Gastroesophageal sphincter (tissue), 3 donors: ENCODE results near the gene THBS1.

Experiments used
- POLR2AphosphoS5 ChIP-seq: sonication (generic); formaldehyde crosslinking; IDR thresholded peaks from one replicate; pipeline ENCODE4 v1.6.1; 2017; ENCODE audit warnings: antibody characterized with exemption
- TF ChIP-seq, protein P1 (sequence below), 4 experiments: fragments of 200-600 bp in 2 of 4; fragments of 450-650 bp in 2 of 4; sonication (generic) in 1 of 4; IDR thresholded peaks; one replicate each; pipeline ENCODE4 v1.5.1; 2017 to 2019; ENCODE audit warnings: antibody characterized with exemption in 4 of 4, mild to moderate bottlenecking in 2 of 4, moderate library complexity in 2 of 4

DNA sequence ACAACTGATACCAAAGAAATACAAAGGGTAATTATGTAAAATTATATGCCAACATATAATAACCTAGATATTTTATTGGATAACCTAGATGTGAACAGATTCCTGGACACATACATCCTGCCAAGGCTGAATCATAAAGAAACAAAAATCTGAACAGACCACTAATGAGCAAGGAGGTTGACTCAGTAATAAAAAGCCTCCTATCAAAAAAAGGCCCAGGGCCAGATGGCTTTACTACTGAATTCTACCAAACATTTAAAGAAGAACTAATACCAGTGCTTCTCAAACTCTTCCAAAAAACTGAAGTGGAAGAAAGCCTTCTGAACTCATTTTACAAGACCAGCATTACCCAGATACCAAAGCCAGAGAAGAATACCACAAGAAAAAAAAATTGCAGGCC is 32.4 kb downstream of the THBS1 start:
- TF ChIP-seq, protein P1, sequence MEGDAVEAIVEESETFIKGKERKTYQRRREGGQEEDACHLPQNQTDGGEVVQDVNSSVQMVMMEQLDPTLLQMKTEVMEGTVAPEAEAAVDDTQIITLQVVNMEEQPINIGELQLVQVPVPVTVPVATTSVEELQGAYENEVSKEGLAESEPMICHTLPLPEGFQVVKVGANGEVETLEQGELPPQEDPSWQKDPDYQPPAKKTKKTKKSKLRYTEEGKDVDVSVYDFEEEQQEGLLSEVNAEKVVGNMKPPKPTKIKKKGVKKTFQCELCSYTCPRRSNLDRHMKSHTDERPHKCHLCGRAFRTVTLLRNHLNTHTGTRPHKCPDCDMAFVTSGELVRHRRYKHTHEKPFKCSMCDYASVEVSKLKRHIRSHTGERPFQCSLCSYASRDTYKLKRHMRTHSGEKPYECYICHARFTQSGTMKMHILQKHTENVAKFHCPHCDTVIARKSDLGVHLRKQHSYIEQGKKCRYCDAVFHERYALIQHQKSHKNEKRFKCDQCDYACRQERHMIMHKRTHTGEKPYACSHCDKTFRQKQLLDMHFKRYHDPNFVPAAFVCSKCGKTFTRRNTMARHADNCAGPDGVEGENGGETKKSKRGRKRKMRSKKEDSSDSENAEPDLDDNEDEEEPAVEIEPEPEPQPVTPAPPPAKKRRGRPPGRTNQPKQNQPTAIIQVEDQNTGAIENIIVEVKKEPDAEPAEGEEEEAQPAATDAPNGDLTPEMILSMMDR (IDR thresholded peaks at IDR 0.05): no peak
- TF ChIP-seq POLR2AphosphoS5: no peak
